Measurements from ENCODE around the gene KCNN4.

Gene KCNN4

GRCh38 chr19:43802216-43802951 is 21.6 kb upstream of the KCNN4 start, which contains the start of gene LYPD5:
TSS of gene LYPD5 (minus strand) at chr19:43802447. CDS start at chr19:43802380, 67 bp downstream.
- no peaks in the 10 kb centered on the region for H3K36me3 ChIP-seq
- H3K9ac ChIP-seq, result no peak within 1 kb of the TSS
- H3K4me2 ChIP-seq, result no peak within 1 kb of the TSS
- peaks cover 8 to 32% (median 20%) of the 10 kb centered on the region in 10 experiments for H3K4me1 ChIP-seq
- H3K27me3 ChIP-seq, result no peaks in the 10 kb centered on the region
- H3K4me3 ChIP-seq, result no peak within 1 kb of the TSS
- no peak for TF ChIP-seq Cebpa-rat (IDR thresholded peaks at IDR 0.05)
- H3K9me3 ChIP-seq (replicated peaks in 1 of 11), result no peaks in the 10 kb centered on the region
- no peak within 1 kb of the TSS for H3K27ac ChIP-seq
- H4K20me1 ChIP-seq, result no peaks in the 10 kb centered on the region

GRCh38 chr19:43799502-43800142 is 18.8 kb upstream of the KCNN4 start:
- peak overlapping the region in 7 of 11 experiments; percentile 46 to 95 (median 93); a peak in 11 of 22 replicates for H3K4me2 ChIP-seq
- H4K20me1 ChIP-seq, result no peaks in the 10 kb centered on the region
- H3K9me3 ChIP-seq (replicated peaks in 1 of 11), result peaks cover 0 to 15% (median 0%) of the 10 kb centered on the region in 11 experiments; a peak in 5 of 22 replicates
- H3K36me3 ChIP-seq, result no peaks in the 10 kb centered on the region
- peaks cover 8 to 29% (median 20%) of the 10 kb centered on the region in 10 experiments for H3K4me1 ChIP-seq
- peak overlapping the region in 1 of 11 experiments; percentile 28; a peak in 1 of 22 replicates for H3K9ac ChIP-seq
- no peak overlapping the region for H3K4me3 ChIP-seq
- H3K27ac ChIP-seq, result no peak overlapping the region
- H3K27me3 ChIP-seq, result no peaks in the 10 kb centered on the region
- TF ChIP-seq Cebpa-rat (IDR thresholded peaks at IDR 0.05), result no peak

- peak overlapping the region in 9 of 10 experiments; percentile 10 to 60 (median 45); a peak in 14 of 20 replicates for H3K4me3 ChIP-seq
These were observed 18.0 kb upstream of the KCNN4 start for GRCh38 chr19:43798546-43799409.

GRCh38 chr19:43798026-43798545 is 17.3 kb upstream of the KCNN4 start:
- peak overlapping the region; percentile 81 to 96 (median 92) for H3K4me2 ChIP-seq
- peaks cover 11 to 21% (median 19%) of the 10 kb centered on the region in 10 experiments for H3K4me1 ChIP-seq
- no peak overlapping the region for H3K9ac ChIP-seq
- H3K27me3 ChIP-seq, result no peaks in the 10 kb centered on the region
- no peaks in the 10 kb centered on the region for H3K36me3 ChIP-seq
- no peak for TF ChIP-seq Cebpa-rat (IDR thresholded peaks at IDR 0.05)
- no peak overlapping the region for H3K27ac ChIP-seq
- no peaks in the 10 kb centered on the region for H4K20me1 ChIP-seq
- peak overlapping the region in 5 of 10 experiments; percentile 39 to 60 (median 52); a peak in 8 of 20 replicates for H3K4me3 ChIP-seq
- H3K9me3 ChIP-seq (replicated peaks in 1 of 11), result peaks cover 0 to 16% (median 0%) of the 10 kb centered on the region in 11 experiments; a peak in 5 of 22 replicates

More at GRCh38 chr19:43798546-43799409, 18.0 kb upstream of the KCNN4 start:
- Histone ChIP-seq H3K9me3 (replicated peaks in 1 of 11) (peaks cover 0 to 16% (median 0%) of the 10 kb centered on the region in 11 experiments; a peak in 5 of 22 replicates), H3K27ac (0 out of 22 replicates have a peak overlapping the region, but pooled peaks of 1 of the 11 experiments have one; percentile 14), H3K4me2 (peak overlapping the region; percentile 81 to 96 (median 92)), H3K4me1 (peaks cover 8 to 21% (median 19%) of the 10 kb centered on the region in 10 experiments), H4K20me1 (no peaks in the 10 kb centered on the region), H3K9ac (peak overlapping the region in 8 of 11 experiments; percentile 15 to 55 (median 45); a peak in 8 of 22 replicates), H3K36me3 (no peaks in the 10 kb centered on the region), H3K27me3 (no peaks in the 10 kb centered on the region)
- no peak for TF ChIP-seq Cebpa-rat (IDR thresholded peaks at IDR 0.05)

GRCh38 chr19:43797556-43797955 is 16.8 kb upstream of the KCNN4 start:
- TF ChIP-seq Cebpa-rat (IDR thresholded peaks at IDR 0.05), result no peak
- Histone ChIP-seq H3K36me3 (no peaks in the 10 kb centered on the region), H3K9me3 (replicated peaks in 1 of 11) (peaks cover 0 to 16% (median 0%) of the 10 kb centered on the region in 11 experiments; a peak in 5 of 22 replicates), H3K4me2 (no peak overlapping the region), H4K20me1 (no peaks in the 10 kb centered on the region), H3K27me3 (no peaks in the 10 kb centered on the region), H3K4me1 (peaks cover 11 to 21% (median 19%) of the 10 kb centered on the region in 10 experiments), H3K27ac (no peak overlapping the region), H3K4me3 (no peak overlapping the region), H3K9ac (no peak overlapping the region)

- TF ChIP-seq Cebpa-rat (IDR thresholded peaks at IDR 0.05), result no peak
- H3K4me3 ChIP-seq, result no peak overlapping the region
- H3K9me3 ChIP-seq (replicated peaks in 1 of 11), result peaks cover 0 to 16% (median 0%) of the 10 kb centered on the region in 11 experiments; a peak in 5 of 22 replicates
- H3K27ac ChIP-seq, result no peak overlapping the region
- H3K9ac ChIP-seq, result no peak overlapping the region
- H3K36me3 ChIP-seq, result no peaks in the 10 kb centered on the region
- H4K20me1 ChIP-seq, result no peaks in the 10 kb centered on the region
- no peaks in the 10 kb centered on the region for H3K27me3 ChIP-seq
- H3K4me1 ChIP-seq, result peaks cover 11 to 21% (median 19%) of the 10 kb centered on the region in 10 experiments
- no peak overlapping the region for H3K4me2 ChIP-seq
These were observed 16.3 kb upstream of the KCNN4 start for GRCh38 chr19:43797118-43797517.

GRCh38 chr19:43790587-43790986 is 9.8 kb upstream of the KCNN4 start:
- Histone ChIP-seq H4K20me1 (no peaks in the 10 kb centered on the region), H3K9me3 (replicated peaks in 1 of 11) (peaks cover 0 to 11% (median 0%) of the 10 kb centered on the region in 11 experiments; a peak in 3 of 22 replicates), H3K9ac (no peak overlapping the region), H3K4me2 (peak overlapping the region; percentile 16 to 52 (median 34); a peak in 15 of 22 replicates), H3K4me3 (no peak overlapping the region), H3K4me1 (peaks cover 9 to 25% (median 17%) of the 10 kb centered on the region in 10 experiments), H3K36me3 (no peaks in the 10 kb centered on the region), H3K27me3 (no peaks in the 10 kb centered on the region), H3K27ac (no peak overlapping the region)
- no peak for TF ChIP-seq Cebpa-rat (IDR thresholded peaks at IDR 0.05)

GRCh38 chr19:43789029-43789428 is 8.3 kb upstream of the KCNN4 start:
- TF ChIP-seq Cebpa-rat (IDR thresholded peaks at IDR 0.05), result no peak
- H3K27me3 ChIP-seq, result no peaks in the 10 kb centered on the region
- no peaks in the 10 kb centered on the region for H4K20me1 ChIP-seq
- no peaks in the 10 kb centered on the region for H3K9me3 ChIP-seq (replicated peaks in 1 of 11)
- no peak overlapping the region for H3K4me3 ChIP-seq
- H3K9ac ChIP-seq, result no peak overlapping the region
- H3K36me3 ChIP-seq, result no peaks in the 10 kb centered on the region
- no peak overlapping the region for H3K27ac ChIP-seq
- no peak overlapping the region for H3K4me2 ChIP-seq
- H3K4me1 ChIP-seq, result peaks cover 22 to 37% (median 30%) of the 10 kb centered on the region in 10 experiments

Data from BLaER1 treated with 17β-estradiol and CSF1 and Interleukin-3, amounts not matched to agents 10 nM and 100 nM (cell line).